CD14-positive monocyte (primary cell): ENCODE measurements around the gene PSME1. TPM values are rescaled to one million over a fixed set of nuclear protein-coding genes. Genes with fewer than 3 reads are reported as not detected.

Source experiments
- DNase-seq, 3 donors: peaks; one replicate each; pipeline ENCODE4 v3.0.0-alpha.2; 2011 to 2022
- H2AFZ ChIP-seq: 2 replicates; pipeline ENCODE4 v1.6.0; 2012; ENCODE audit warnings: mild to moderate bottlenecking, low read depth, low read length, inconsistent platforms; ENCODE audit not compliant: insufficient read depth, poor library complexity, severe bottlenecking
- H3K27ac ChIP-seq, 2 donors: 1 replicate in 1 of 2; 2 replicates in 1 of 2; pipeline ENCODE4 v1.5.1; 2012 to 2013; ENCODE audit warnings: low read length in 2 of 2, control low read depth in 1 of 2, inconsistent platforms in 1 of 2, low read depth in 1 of 2, mild to moderate bottlenecking in 1 of 2
- H3K27me3 ChIP-seq, 2 donors: one replicate each; pipeline versions ENCODE4 v1.6.0 to v1.6.1; 2011 to 2013; ENCODE audit warnings: low read length in 2 of 2; ENCODE audit not compliant: control insufficient read depth in 2 of 2, insufficient read depth in 2 of 2
- H3K36me3 ChIP-seq, 2 donors: replicated peaks in 1 of 2; 1 replicate in 1 of 2; 2 replicates in 1 of 2; pipeline versions ENCODE4 v1.5.1 to v1.6.1; 2012 to 2013; ENCODE audit warnings: low read length in 2 of 2, control low read depth in 1 of 2, inconsistent platforms in 1 of 2, mild to moderate bottlenecking in 1 of 2; ENCODE audit not compliant: insufficient read depth in 2 of 2, control insufficient read depth in 1 of 2
- H3K4me1 ChIP-seq, 2 donors: 1 replicate in 1 of 2; 2 replicates in 1 of 2; pipeline versions ENCODE4 v1.5.1 to v1.6.1; 2012 to 2013; ENCODE audit warnings: low read length in 2 of 2, control low read depth in 1 of 2, inconsistent platforms in 1 of 2, mild to moderate bottlenecking in 1 of 2, moderate library complexity in 1 of 2; ENCODE audit not compliant: insufficient read depth in 2 of 2, control insufficient read depth in 1 of 2
- H3K4me2 ChIP-seq: replicated peaks from 2 replicates; pipeline ENCODE3; 2012; ENCODE audit warnings: low read length, moderate library complexity, mild to moderate bottlenecking; ENCODE audit not compliant: poor library complexity, severe bottlenecking; ENCODE audit errors: extremely low read depth
- H3K4me3 ChIP-seq, 3 experiments: fragments of 200-600 bp in 1 of 3; sonication (generic) in 1 of 3; replicated peaks in 1 of 3; 1 replicate in 2 of 3; 2 replicates in 1 of 3; pipeline ENCODE4 v1.5.1; 2011 to 2013; ENCODE audit warnings: low read length in 3 of 3, mild to moderate bottlenecking in 3 of 3, control low read depth in 2 of 3, low read depth in 2 of 3, inconsistent platforms in 1 of 3, moderate library complexity in 1 of 3
- H3K79me2 ChIP-seq: 2 replicates; pipeline ENCODE4 v1.6.0; 2012; ENCODE audit warnings: mild to moderate bottlenecking, control low read depth, inconsistent platforms, low read length, moderate library complexity; ENCODE audit not compliant: insufficient read depth
- H3K9ac ChIP-seq: 2 replicates; pipeline ENCODE4 v1.6.0; 2017; ENCODE audit warnings: low read length, mild to moderate bottlenecking; ENCODE audit not compliant: insufficient read depth, poor library complexity, severe bottlenecking
- H3K9me3 ChIP-seq, 2 donors: replicated peaks in 1 of 2; 1 replicate in 1 of 2; 2 replicates in 1 of 2; pipeline versions ENCODE4 v1.5.1 to v1.6.1; 2012 to 2013; ENCODE audit warnings: low read length in 2 of 2, control low read depth in 1 of 2; ENCODE audit not compliant: control insufficient read depth in 1 of 2, insufficient read depth in 1 of 2
- H4K20me1 ChIP-seq: 2 replicates; pipeline ENCODE4 v1.6.0; 2012; ENCODE audit warnings: mild to moderate bottlenecking, low read length, control low read depth, moderate library complexity; ENCODE audit not compliant: insufficient read depth
- H3K27ac Mint-ChIP-seq, 7 donors: one replicate each; pipeline ENCODE4 v1.8.0; 2020; ENCODE audit warnings: mild to moderate bottlenecking in 7 of 7, mixed read lengths in 7 of 7, moderate library complexity in 6 of 7, inconsistent platforms in 2 of 7
- H3K27me3 Mint-ChIP-seq, 3 donors: one replicate each; pipeline ENCODE4 v1.8.0; 2021 to 2022; ENCODE audit warnings: low read depth in 3 of 3, mild to moderate bottlenecking in 3 of 3, mixed read lengths in 3 of 3, moderate library complexity in 3 of 3, inconsistent platforms in 1 of 3
- H3K36me3 Mint-ChIP-seq, 2 donors: one replicate each; pipeline ENCODE4 v1.8.0; 2020; ENCODE audit warnings: mixed read lengths in 2 of 2, inconsistent platforms in 1 of 2, mild to moderate bottlenecking in 1 of 2
- H3K4me1 Mint-ChIP-seq: one replicate; pipeline ENCODE4 v1.8.0; 2020; ENCODE audit warnings: mild to moderate bottlenecking, mixed read lengths
- H3K4me3 Mint-ChIP-seq, 2 donors: one replicate each; pipeline ENCODE4 v1.8.0; 2020; ENCODE audit warnings: mild to moderate bottlenecking in 2 of 2, mixed read lengths in 2 of 2, moderate library complexity in 1 of 2
- H3K9me3 Mint-ChIP-seq, 7 donors: one replicate each; pipeline ENCODE4 v1.8.0; 2020 to 2022; ENCODE audit warnings: mixed read lengths in 7 of 7, mild to moderate bottlenecking in 6 of 7, moderate library complexity in 6 of 7, inconsistent platforms in 2 of 7
- WGBS: methylation state at CpG from one replicate; pipeline ENCODE4 v1.1.5; 2013; ENCODE audit warnings: missing lambda C conversion rate; ENCODE audit not compliant: insufficient coverage; 5-methylcytosine and 5-hydroxymethylcytosine counted together
- intact Hi-C, 2 donors: fragments of 100-400 bp; cut with micrococcal nuclease; formaldehyde crosslinking; loops; one replicate each; pipeline versions ENCODE4 v1.15.0 to v1.15.1; 2023
- polyA plus RNA-seq, 3 donors: library from polyadenylated mRNA; depleted of rRNA in 1 of 3; unstranded in 2 of 3; stranded (reverse) in 1 of 3; fragments of 300-500 nt in 2 of 3; fragments of >200 nt in 1 of 3; fragmentation: Illumina TruSeq in 2 of 3; gene quantifications; 1 replicate in 2 of 3; 2 replicates in 1 of 3; pipeline ENCODE4 v1.2.3, GENCODE V29; 2012 to 2021
- TF ChIP-seq, protein P1 (sequence below): fragments of 200-600 bp; IDR thresholded peaks from one replicate; pipeline ENCODE4 v1.8.0; 2022; ENCODE audit warnings: antibody characterized with exemption, mild to moderate bottlenecking

The PSME1 gene
- polyA plus RNA-seq, 3 donors: 435 to 759 (median 729) TPM

DNA sequence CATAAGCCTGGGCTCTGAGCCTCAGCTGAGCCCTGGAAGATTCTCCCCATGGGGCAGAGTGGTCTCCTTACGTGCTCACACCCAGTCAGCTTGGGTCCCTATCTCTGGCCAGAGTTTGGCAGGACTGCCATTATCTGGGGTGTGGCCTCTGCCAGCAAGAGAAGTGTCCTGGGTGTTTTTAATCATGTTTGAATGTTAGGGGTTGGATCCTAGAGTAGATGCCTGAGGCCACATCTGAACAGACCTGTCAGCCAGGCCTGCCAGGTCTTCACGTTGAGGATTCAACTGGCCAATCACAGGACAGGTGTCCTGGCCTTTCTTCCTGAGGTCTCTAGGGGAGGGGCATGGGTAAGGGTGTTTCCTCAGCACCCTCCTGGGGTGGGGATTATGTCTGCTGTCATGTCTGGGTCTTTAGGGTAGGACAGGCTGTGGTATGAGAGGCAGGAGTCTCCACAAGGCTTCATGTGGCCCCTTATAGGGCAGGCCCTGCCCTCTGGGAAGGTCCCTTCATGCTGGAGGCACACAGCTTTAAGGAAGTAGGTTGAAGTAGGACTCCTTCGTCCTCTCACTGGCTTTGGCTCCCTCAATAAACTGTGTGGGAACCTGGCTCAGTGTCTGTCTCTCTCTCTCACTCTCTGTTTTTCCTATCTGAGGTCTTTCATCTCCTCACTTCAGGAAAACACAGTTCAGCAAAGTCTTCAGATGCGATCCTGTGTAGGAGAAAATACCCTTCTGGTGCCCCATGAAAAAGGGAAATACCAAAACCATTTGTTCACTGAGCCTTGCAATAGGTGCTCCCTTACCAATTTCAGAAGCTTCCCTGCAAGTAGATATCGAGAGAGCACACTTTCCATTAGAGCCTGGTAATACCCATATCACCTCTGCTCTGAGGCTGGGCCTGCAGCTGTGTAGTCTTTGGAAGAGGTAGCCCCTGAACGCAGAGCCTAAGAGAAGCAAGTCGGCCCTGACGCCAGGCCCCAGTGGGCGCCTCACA, 12.3 kb upstream of the PSME1 start:
- Histone ChIP-seq H2AFZ (no peak overlapping the region), H3K79me2 (no peaks in the 10 kb centered on the region), H3K27me3 (no peaks in the 10 kb centered on the region), H3K4me1 (no peaks in the 10 kb centered on the region), H3K9ac (no peak overlapping the region), H3K36me3 (peaks cover 51 to 61% of the 10 kb centered on the region in 2 donors), H3K9me3 (no peaks in the 10 kb centered on the region), H3K4me3 (no peak overlapping the region), H3K4me2 (no peak overlapping the region), H3K27ac (peak overlapping the region in 1 of 2 donors; percentile 24), H4K20me1 (no peaks in the 10 kb centered on the region)
- 100% methylated on average over 4 of the region's 9 CpGs for WGBS
- intact Hi-C loops: no loop called here
- peaks cover 46 to 73% of the 10 kb centered on the region in 2 donors for H3K36me3 Mint-ChIP-seq
- peaks cover 0 to 5% (median 0%) of the 10 kb centered on the region in 3 donors for H3K27me3 Mint-ChIP-seq
- DNase-seq: no peak
- peak overlapping the region in 6 of 7 donors; percentile 23 to 72 (median 41) for H3K27ac Mint-ChIP-seq
- TF ChIP-seq, protein P1, sequence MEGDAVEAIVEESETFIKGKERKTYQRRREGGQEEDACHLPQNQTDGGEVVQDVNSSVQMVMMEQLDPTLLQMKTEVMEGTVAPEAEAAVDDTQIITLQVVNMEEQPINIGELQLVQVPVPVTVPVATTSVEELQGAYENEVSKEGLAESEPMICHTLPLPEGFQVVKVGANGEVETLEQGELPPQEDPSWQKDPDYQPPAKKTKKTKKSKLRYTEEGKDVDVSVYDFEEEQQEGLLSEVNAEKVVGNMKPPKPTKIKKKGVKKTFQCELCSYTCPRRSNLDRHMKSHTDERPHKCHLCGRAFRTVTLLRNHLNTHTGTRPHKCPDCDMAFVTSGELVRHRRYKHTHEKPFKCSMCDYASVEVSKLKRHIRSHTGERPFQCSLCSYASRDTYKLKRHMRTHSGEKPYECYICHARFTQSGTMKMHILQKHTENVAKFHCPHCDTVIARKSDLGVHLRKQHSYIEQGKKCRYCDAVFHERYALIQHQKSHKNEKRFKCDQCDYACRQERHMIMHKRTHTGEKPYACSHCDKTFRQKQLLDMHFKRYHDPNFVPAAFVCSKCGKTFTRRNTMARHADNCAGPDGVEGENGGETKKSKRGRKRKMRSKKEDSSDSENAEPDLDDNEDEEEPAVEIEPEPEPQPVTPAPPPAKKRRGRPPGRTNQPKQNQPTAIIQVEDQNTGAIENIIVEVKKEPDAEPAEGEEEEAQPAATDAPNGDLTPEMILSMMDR: no peak
- H3K4me3 Mint-ChIP-seq: no peak overlapping the region
- peaks cover 4% of the 10 kb centered on the region for H3K4me1 Mint-ChIP-seq
- no peaks in the 10 kb centered on the region for H3K9me3 Mint-ChIP-seq

DNA sequence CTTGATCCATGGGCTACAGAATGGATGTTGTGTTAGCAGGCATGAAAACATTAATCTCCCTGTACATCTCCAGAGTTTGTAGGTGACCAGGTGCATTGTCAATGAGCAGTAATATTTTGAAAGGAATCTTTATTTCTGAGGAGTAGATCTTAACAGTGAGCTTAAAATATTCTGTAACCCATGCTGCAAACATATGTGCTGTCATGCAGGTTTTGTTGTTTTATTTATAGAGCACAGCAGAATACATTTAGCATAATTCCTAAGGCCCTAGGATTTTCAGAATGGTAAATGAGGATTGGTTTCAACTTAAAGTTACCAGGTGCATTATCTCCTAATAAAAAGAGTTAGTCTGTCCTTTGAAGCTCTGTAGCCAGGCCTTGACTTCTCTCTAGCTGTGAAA, 9.1 kb upstream of the PSME1 start:
- Mint-ChIP-seq H3K4me3 (no peak overlapping the region), H3K27ac (no peak overlapping the region), H3K9me3 (no peaks in the 10 kb centered on the region), H3K4me1 (peaks cover 13% of the 10 kb centered on the region), H3K36me3 (peaks cover 22 to 51% of the 10 kb centered on the region in 2 donors), H3K27me3 (peaks cover 0 to 2% (median 0%) of the 10 kb centered on the region in 3 donors)
- Histone ChIP-seq H3K27ac (no peak overlapping the region), H4K20me1 (no peaks in the 10 kb centered on the region), H3K9me3 (no peaks in the 10 kb centered on the region), H3K36me3 (peaks cover 22 to 29% of the 10 kb centered on the region in 2 donors), H3K4me3 (no peak overlapping the region), H3K27me3 (no peaks in the 10 kb centered on the region), H2AFZ (no peak overlapping the region), H3K4me1 (peaks cover 5 to 7% of the 10 kb centered on the region in 2 donors), H3K9ac (no peak overlapping the region), H3K79me2 (no peaks in the 10 kb centered on the region), H3K4me2 (no peak overlapping the region)
- TF ChIP-seq, protein P1: no peak
- DNase-seq: no peak
- intact Hi-C loops: no loop called here
